Measurements from ENCODE around the gene H1-8. TPM values are rescaled to one million over a fixed set of nuclear protein-coding genes. Genes with fewer than 3 reads are reported as not detected.
"Not testable (repeated sequence)": the region's sequence is repeated elsewhere in the genome, so short reads cannot be mapped to it uniquely, and the experiment has no call there.

The H1-8 gene
- total and polyA plus RNA-seq, 9 of the 15 experiments (the other 6 are each of a cell fraction or from before 2014, with no cell fraction given), result not detected

GRCh38 chr3:129493206-129493605, 49.8 kb upstream of the H1-8 start (continued):
- TF ChIP-seq TAF7 (tag; IDR thresholded peaks at IDR 0.05) (no peak), GTF2E2 (tag; IDR thresholded peaks at IDR 0.05) (no peak), HMGXB4 (CRISPR knock-in tag; IDR thresholded peaks at IDR 0.05) (no peak), USF2 (CRISPR knock-in tag; IDR thresholded peaks at IDR 0.05) (no peak), ATF3 (IDR thresholded peaks at IDR 0.05) (no peak), ATF3 (CRISPR knock-in tag; conservative IDR thresholded peaks at IDR 0.05) (no peak), MAFK (IDR thresholded peaks at IDR 0.05; ENCODE audit: low read length) (no peak), ATF7 (IDR thresholded peaks at IDR 0.05) (no peak), GABPB1 (CRISPR knock-in tag; IDR thresholded peaks at IDR 0.05) (no peak), ZNF121 (CRISPR knock-in tag; conservative IDR thresholded peaks at IDR 0.05) (no peak)

GRCh38 chr3:129494499-129494898, 48.5 kb upstream of the H1-8 start:
- BruUV-seq (replicated peaks); H3K36me3 ChIP-seq (ENCODE audit: control insufficient read depth, insufficient read depth, low read length); POLR2A ChIA-PET; H3K27me3 ChIP-seq (ENCODE audit: control insufficient read depth in 2 of 2, insufficient read depth in 2 of 2, low read length in 2 of 2); DNase-seq (ENCODE audit: extremely low read depth in 1 of 4, low spot score in 3 of 4); H3K4me2 ChIP-seq (ENCODE audit: insufficient read depth, low read length); H3K4me1 ChIP-seq (replicated peaks in 1 of 2; ENCODE audit: control insufficient read depth in 2 of 2, insufficient read depth in 2 of 2, low read length in 2 of 2); H3K9me1 ChIP-seq (ENCODE audit: control insufficient read depth, insufficient read depth, low read length); H3K9me3 ChIP-seq (replicated peaks; ENCODE audit: control insufficient read depth, insufficient read depth, low read depth, low read length); H2AFZ ChIP-seq (ENCODE audit: low read depth, low read length); H3K27ac ChIP-seq (ENCODE audit: extremely low read depth, low read depth, low read length); CTCF ChIA-PET (ENCODE audit: low intra/inter-chr PET ratio); H4K20me1 ChIP-seq (replicated peaks; ENCODE audit: control insufficient read depth, insufficient read depth, low read length); H3K79me2 ChIP-seq (ENCODE audit: control insufficient read depth, insufficient read depth, low read length); ATAC-seq; H3K4me3 ChIP-seq; H3K9ac ChIP-seq (ENCODE audit: insufficient read depth in 1 of 2, low read depth in 2 of 2, low read length in 2 of 2); FAIRE-seq: not testable (repeated sequence)
- WGBS (ENCODE audit: insufficient coverage, low coverage, missing lambda C conversion rate), result 37% methylated on average over 3 of the region's 5 CpGs
- in situ Hi-C loops (cut with MboI) (loop anchor here (10.0 kb wide), 1 partner anchor 440 kb away; no protein-coding TSS in a partner anchor), intact Hi-C loops (cut with micrococcal nuclease) (loop anchor here (5.0 to 10.0 kb wide), 2 partner anchors 133 to 440 kb away; no protein-coding TSS in a partner anchor)

GRCh38 chr3:129495006-129495639, 47.9 kb upstream of the H1-8 start:
- H4K20me1 ChIP-seq (replicated peaks; ENCODE audit: control insufficient read depth, insufficient read depth, low read length); H3K4me2 ChIP-seq (ENCODE audit: insufficient read depth, low read length); DNase-seq (ENCODE audit: extremely low read depth in 1 of 4, low spot score in 3 of 4); H3K4me1 ChIP-seq (replicated peaks in 1 of 2; ENCODE audit: control insufficient read depth in 2 of 2, insufficient read depth in 2 of 2, low read length in 2 of 2); H3K9ac ChIP-seq (ENCODE audit: insufficient read depth in 1 of 2, low read depth in 2 of 2, low read length in 2 of 2); H3K9me3 ChIP-seq (replicated peaks; ENCODE audit: control insufficient read depth, insufficient read depth, low read depth, low read length); H3K4me3 ChIP-seq; H3K27me3 ChIP-seq (ENCODE audit: control insufficient read depth in 2 of 2, insufficient read depth in 2 of 2, low read length in 2 of 2); H3K79me2 ChIP-seq (ENCODE audit: control insufficient read depth, insufficient read depth, low read length); ATAC-seq; H2AFZ ChIP-seq (ENCODE audit: low read depth, low read length); H3K9me1 ChIP-seq (ENCODE audit: control insufficient read depth, insufficient read depth, low read length); CTCF ChIA-PET (ENCODE audit: low intra/inter-chr PET ratio); POLR2A ChIA-PET; H3K27ac ChIP-seq (ENCODE audit: extremely low read depth, low read depth, low read length); H3K36me3 ChIP-seq (ENCODE audit: control insufficient read depth, insufficient read depth, low read length); FAIRE-seq; BruUV-seq (replicated peaks): not testable (repeated sequence)
- WGBS (ENCODE audit: insufficient coverage, low coverage, missing lambda C conversion rate), result 70% methylated on average over 8 of the region's 10 CpGs
- in situ Hi-C loops (cut with MboI) (loop anchor here (10.0 kb wide), 1 partner anchor 440 kb away; no protein-coding TSS in a partner anchor), intact Hi-C loops (cut with micrococcal nuclease) (loop anchor here (10.0 kb wide), 1 partner anchor 440 kb away; no protein-coding TSS in a partner anchor)
